ENCODE data around the gene CIDEB.

DNA sequence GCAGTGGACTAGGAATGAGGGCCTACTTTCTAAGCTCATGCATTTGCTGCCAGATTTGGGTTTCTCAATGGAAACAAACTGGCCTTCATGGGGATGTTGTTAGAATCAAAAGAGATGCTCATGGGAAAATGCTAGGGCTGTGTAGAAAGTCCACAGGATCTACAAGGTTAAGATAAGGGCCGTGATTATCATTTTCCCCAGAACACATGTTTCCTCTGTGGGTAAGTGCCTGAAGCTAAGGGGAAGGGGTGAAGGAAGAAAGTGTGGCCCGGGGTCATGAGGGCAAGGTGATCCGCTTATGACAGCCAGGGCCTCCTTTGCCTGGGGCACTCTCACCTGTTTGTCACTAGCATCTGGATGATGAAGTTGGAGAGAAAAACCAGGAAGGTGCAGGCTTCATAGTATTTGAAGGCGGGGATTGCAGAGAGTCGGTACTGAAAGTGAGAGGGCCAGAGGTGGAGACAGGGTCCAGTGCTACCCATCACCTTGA, 17.3 kb upstream of the CIDEB start:
- TF ChIP-seq GATA2 (IDR thresholded peaks at IDR 0.05; ENCODE audit: low read depth, low read length) (no peak), GATA3 (IDR thresholded peaks at IDR 0.05; ENCODE audit: low read depth, low read length) (no peak)
